WERI-Rb-1 (cell line): ENCODE data around the gene CBLN1.

ENCODE experiments used
- DNase-seq: peaks from one replicate; pipeline ENCODE4 v3.0.0-alpha.2; 2020
- H3K27ac ChIP-seq: fragments of 250-450 bp; sonication (Bioruptor Pico); 2 replicates; pipeline ENCODE4 v1.5.1; 2020; ENCODE audit warnings: mild to moderate bottlenecking, moderate library complexity
- H3K27me3 ChIP-seq: fragments of 250-450 bp; sonication (Bioruptor Pico); 2 replicates; pipeline ENCODE4 v1.5.1; 2021; ENCODE audit warnings: mild to moderate bottlenecking, low read depth, moderate library complexity; ENCODE audit not compliant: insufficient read depth, severe bottlenecking
- H3K36me3 ChIP-seq: fragments of 250-450 bp; sonication (Bioruptor Pico); 2 replicates; pipeline ENCODE4 v1.5.1; 2020; ENCODE audit warnings: mild to moderate bottlenecking, moderate library complexity
- H3K4me3 ChIP-seq: 2 replicates; pipeline ENCODE4 v1.5.1; 2011; ENCODE audit warnings: low read depth, mild to moderate bottlenecking, control low read depth, low read length
- H3K9me3 ChIP-seq: fragments of 250-450 bp; sonication (Bioruptor Pico); 2 replicates; pipeline ENCODE4 v1.5.1; 2021; ENCODE audit warnings: mild to moderate bottlenecking, moderate library complexity; ENCODE audit not compliant: severe bottlenecking
- CTCF ChIP-seq: IDR thresholded peaks from 2 replicates; pipeline ENCODE4 v1.5.1; 2011; ENCODE audit warnings: low read depth, mild to moderate bottlenecking, control low read depth, inconsistent platforms, low read length

Gene CBLN1

GRCh38 chr16:49276646-49277385 lies 4.8 kb downstream of the CBLN1 start:
- Histone ChIP-seq H3K9me3 (no peaks in the 10 kb centered on the region), H3K27ac (no peak overlapping the region), H3K4me3 (no peak overlapping the region), H3K27me3 (peaks cover 9% of the 10 kb centered on the region), H3K36me3 (no peaks in the 10 kb centered on the region)
- TF ChIP-seq CTCF, result no peak
- no peak for DNase-seq

- Histone ChIP-seq H3K27me3 (peaks cover 8% of the 10 kb centered on the region), H3K9me3 (no peaks in the 10 kb centered on the region), H3K27ac (no peak overlapping the region), H3K4me3 (no peak overlapping the region), H3K36me3 (no peaks in the 10 kb centered on the region)
- DNase-seq, result no peak
- no peak for TF ChIP-seq CTCF
Observed at GRCh38 chr16:49275870-49276269, 5.8 kb downstream of the CBLN1 start.

GRCh38 chr16:49275050-49275730 lies 6.4 kb downstream of the CBLN1 start:
- H3K27ac ChIP-seq, result no peak overlapping the region
- H3K27me3 ChIP-seq, result peaks cover under 1% of the 10 kb centered on the region
- TF ChIP-seq CTCF, result no peak
- no peaks in the 10 kb centered on the region for H3K36me3 ChIP-seq
- H3K4me3 ChIP-seq, result no peak overlapping the region
- DNase-seq, result no peak
- H3K9me3 ChIP-seq, result no peaks in the 10 kb centered on the region

- Histone ChIP-seq H3K27me3 (no peaks in the 10 kb centered on the region), H3K27ac (no peak overlapping the region), H3K4me3 (no peak overlapping the region), H3K36me3 (no peaks in the 10 kb centered on the region), H3K9me3 (no peaks in the 10 kb centered on the region)
- DNase-seq, result peak; percentile 22
- TF ChIP-seq CTCF, result no peak
Observed at GRCh38 chr16:49274591-49274990, 7.0 kb downstream of the CBLN1 start.

GRCh38 chr16:49273771-49274170 lies 7.9 kb downstream of the CBLN1 start:
- Histone ChIP-seq H3K9me3 (no peaks in the 10 kb centered on the region), H3K27me3 (no peaks in the 10 kb centered on the region), H3K27ac (no peak overlapping the region), H3K4me3 (no peak overlapping the region), H3K36me3 (no peaks in the 10 kb centered on the region)
- no peak for DNase-seq
- no peak for TF ChIP-seq CTCF

- Histone ChIP-seq H3K4me3 (no peak overlapping the region), H3K27me3 (no peaks in the 10 kb centered on the region), H3K36me3 (no peaks in the 10 kb centered on the region), H3K9me3 (no peaks in the 10 kb centered on the region), H3K27ac (no peak overlapping the region)
- DNase-seq, result no peak
- no peak for TF ChIP-seq CTCF
Observed at GRCh38 chr16:49271363-49271762, 10.3 kb downstream of the CBLN1 start.
